Coronary artery (tissue), 2 donors: ENCODE data around the gene BRDT.

ENCODE experiments used
- DNase-seq: peaks from one replicate; pipeline ENCODE4 v3.0.0-alpha.2; 2017; ENCODE audit warnings: low spot score
- H3K27ac ChIP-seq, 2 donors: fragments of 200-600 bp; sonication (generic); one replicate each; pipeline ENCODE4 v1.5.1; 2016 to 2019
- H3K4me3 ChIP-seq: fragments of 200-600 bp; sonication (generic); 2 replicates; pipeline ENCODE4 v1.5.1; 2016; ENCODE audit warnings: mild to moderate bottlenecking, moderate library complexity
- CTCF ChIP-seq: fragments of 200-600 bp; sonication (generic); IDR thresholded peaks from one replicate; pipeline ENCODE4 v1.5.1; 2019; ENCODE audit warnings: antibody characterized with exemption

BRDT gene

GRCh38 chr1:91944087-91944486 is 5.1 kb upstream of the BRDT start:
- Histone ChIP-seq H3K4me3 (no peak overlapping the region), H3K27ac (no peak overlapping the region)
- no peak for TF ChIP-seq CTCF
- no peak for DNase-seq

- no peak for DNase-seq
- Histone ChIP-seq H3K27ac (no peak overlapping the region), H3K4me3 (no peak overlapping the region)
- TF ChIP-seq CTCF: no peak
Measured at GRCh38 chr1:91948097-91948496, 1.1 kb upstream of the BRDT start.

- no peak overlapping the region for H3K4me3 ChIP-seq
- DNase-seq: no peak
- TF ChIP-seq CTCF: no peak
- H3K27ac ChIP-seq: no peak overlapping the region
Measured at GRCh38 chr1:91948501-91949355, 473 bp upstream of the BRDT start.

- DNase-seq: no peak
- Histone ChIP-seq H3K27ac (no peak overlapping the region), H3K4me3 (no peak overlapping the region)
- no peak for TF ChIP-seq CTCF
Measured at GRCh38 chr1:91952187-91952586, 3.0 kb downstream of the BRDT start.

GRCh38 chr1:91958926-91959325 is 9.7 kb downstream of the BRDT start:
- TF ChIP-seq CTCF: no peak
- no peak for DNase-seq
- H3K27ac ChIP-seq: no peak overlapping the region
- H3K4me3 ChIP-seq: no peak overlapping the region

- no peak for DNase-seq
- TF ChIP-seq CTCF: no peak
- no peak overlapping the region for H3K27ac ChIP-seq
Measured at GRCh38 chr1:91968334-91968733, 19.1 kb downstream of the BRDT start.

GRCh38 chr1:91979383-91979782 is 30.2 kb downstream of the BRDT start:
- TF ChIP-seq CTCF: no peak
- no peak overlapping the region for H3K4me3 ChIP-seq
- DNase-seq: no peak
- no peak overlapping the region for H3K27ac ChIP-seq

More at GRCh38 chr1:91968334-91968733, 19.1 kb downstream of the BRDT start:
- no peak overlapping the region for H3K4me3 ChIP-seq
